ENCODE results near the gene ERN1.

The ERN1 gene

DNA sequence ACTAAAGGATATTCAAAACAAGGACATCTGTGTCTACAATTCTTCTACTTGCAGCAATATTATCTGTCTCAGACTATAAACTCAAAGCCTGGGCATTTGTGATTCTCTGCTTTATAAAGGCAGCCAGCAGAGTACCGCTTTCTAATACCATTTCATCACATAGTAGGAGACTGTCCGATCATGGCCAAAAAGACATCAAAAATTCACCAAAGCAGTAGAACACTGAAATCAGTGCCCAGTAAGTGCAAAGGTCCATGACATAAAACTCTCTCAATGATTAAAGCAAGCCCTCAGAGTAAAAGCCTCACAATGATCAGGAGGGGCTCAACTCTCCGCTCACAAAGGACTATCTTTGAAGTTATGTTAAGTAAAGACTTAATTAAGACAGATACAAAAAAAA is 23.0 kb downstream of the ERN1 start (continued):
- no peak for TF ChIP-seq ZNF26 (tag by site-specific recombination; IDR thresholded peaks at IDR 0.05)

- CTCF ChIA-PET = interaction anchor here (0.7 to 1.7 kb wide), 4 partner anchors 40 to 315 kb away, joined by 3 to 6 read pairs (median 4); no protein-coding TSS in a partner anchor
- no peak overlapping the region for H3K4me3 ChIP-seq (ENCODE audit: low read depth, low read length)
- POLR2A ChIA-PET = interaction anchor here (0.6 to 0.7 kb wide), 2 partner anchors 20 to 174 kb away, joined by 3 read pairs; no protein-coding TSS in a partner anchor
These were observed 26.3 kb downstream of the ERN1 start for GRCh38 chr17:64103391-64104364.

GRCh38 chr17:64102627-64103390 is 27.1 kb downstream of the ERN1 start:
- H3K9me3 ChIP-seq (ENCODE audit: control insufficient read depth, insufficient read depth, low read depth, low read length) = no peaks in the 10 kb centered on the region
- no peak overlapping the region for H3K4me3 ChIP-seq (ENCODE audit: low read depth, low read length)
- ChIA-PET POLR2A (no interaction called here), CTCF (interaction anchor here (0.7 to 1.7 kb wide), 3 partner anchors 39 to 222 kb away, joined by 3 to 5 read pairs (median 4); no protein-coding TSS in a partner anchor)
- no peak overlapping the region for H3K27ac ChIP-seq (ENCODE audit: extremely low read depth, low read depth, low read length)
- TF ChIP-seq ZNF223 (tag by site-specific recombination; IDR thresholded peaks at IDR 0.05) (no peak), PRDM10 (tag by site-specific recombination; IDR thresholded peaks at IDR 0.05) (peak; percentile 52; the same call in 1 of the 2 replicates), RBAK (tag by site-specific recombination; IDR thresholded peaks at IDR 0.05) (no peak), ZNF138 (tag by site-specific recombination; IDR thresholded peaks at IDR 0.05; ENCODE audit: borderline replicate concordance) (no peak), ZNF19 (tag by site-specific recombination; IDR thresholded peaks at IDR 0.05; ENCODE audit: low read depth) (no peak), ZNF626 (tag by site-specific recombination; IDR thresholded peaks at IDR 0.05) (no peak), ZBTB1 (tag by site-specific recombination; IDR thresholded peaks at IDR 0.05) (no peak), GLIS2 (tag by site-specific recombination; IDR thresholded peaks at IDR 0.05) (no peak), ZNF302 (tag by site-specific recombination; IDR thresholded peaks at IDR 0.05; ENCODE audit: low read depth) (no peak), ZNF416 (tag by site-specific recombination; IDR thresholded peaks at IDR 0.05) (no peak), REST (tag by site-specific recombination; IDR thresholded peaks at IDR 0.05) (0 out of 2 replicates have a peak, but pooled peaks have one; percentile 20), ZNF23 (tag by site-specific recombination; IDR thresholded peaks at IDR 0.05; ENCODE audit: borderline replicate concordance) (no peak), ZNF785 (tag by site-specific recombination; IDR thresholded peaks at IDR 0.05) (no peak)
- TF ChIP-seq, protein P1, sequence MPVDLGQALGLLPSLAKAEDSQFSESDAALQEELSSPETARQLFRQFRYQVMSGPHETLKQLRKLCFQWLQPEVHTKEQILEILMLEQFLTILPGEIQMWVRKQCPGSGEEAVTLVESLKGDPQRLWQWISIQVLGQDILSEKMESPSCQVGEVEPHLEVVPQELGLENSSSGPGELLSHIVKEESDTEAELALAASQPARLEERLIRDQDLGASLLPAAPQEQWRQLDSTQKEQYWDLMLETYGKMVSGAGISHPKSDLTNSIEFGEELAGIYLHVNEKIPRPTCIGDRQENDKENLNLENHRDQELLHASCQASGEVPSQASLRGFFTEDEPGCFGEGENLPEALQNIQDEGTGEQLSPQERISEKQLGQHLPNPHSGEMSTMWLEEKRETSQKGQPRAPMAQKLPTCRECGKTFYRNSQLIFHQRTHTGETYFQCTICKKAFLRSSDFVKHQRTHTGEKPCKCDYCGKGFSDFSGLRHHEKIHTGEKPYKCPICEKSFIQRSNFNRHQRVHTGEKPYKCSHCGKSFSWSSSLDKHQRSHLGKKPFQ (tag by site-specific recombination; IDR thresholded peaks at IDR 0.05) = no peak
- H3K4me1 ChIP-seq (ENCODE audit: control insufficient read depth, insufficient read depth, low read length) = peaks cover 6% of the 10 kb centered on the region; the same call in 1 of the 2 replicates
- H3K36me3 ChIP-seq (ENCODE audit: control insufficient read depth in 2 of 2, insufficient read depth in 1 of 2, low read length in 2 of 2) = no peaks in the 10 kb centered on the region

More at GRCh38 chr17:64103391-64104364, 26.3 kb downstream of the ERN1 start:
- Histone ChIP-seq H3K4me1 (ENCODE audit: control insufficient read depth, insufficient read depth, low read length) (0 out of 2 replicates have a peak, but pooled peaks cover 3% of the 10 kb centered on the region), H3K36me3 (ENCODE audit: control insufficient read depth in 2 of 2, insufficient read depth in 1 of 2, low read length in 2 of 2) (no peaks in the 10 kb centered on the region), H3K27ac (ENCODE audit: extremely low read depth, low read depth, low read length) (no peak overlapping the region), H3K9me3 (ENCODE audit: control insufficient read depth, insufficient read depth, low read depth, low read length) (no peaks in the 10 kb centered on the region)
- TF ChIP-seq ZNF585B (tag by site-specific recombination; IDR thresholded peaks at IDR 0.05) (no peak), MZF1 (tag by site-specific recombination; IDR thresholded peaks at IDR 0.05; ENCODE audit: borderline replicate concordance) (no peak), ZNF791 (tag by site-specific recombination; IDR thresholded peaks at IDR 0.05) (no peak), HOXC10 (CRISPR knock-in tag; IDR thresholded peaks at IDR 0.05) (no peak), ZNF510 (tag by site-specific recombination; IDR thresholded peaks at IDR 0.05; ENCODE audit: insufficient replicate concordance) (no peak)

Measured in HEK293 (cell line).